Erythroblast (primary cell): ENCODE data around the gene STAC3.

ENCODE experiments used
- GATA1 ChIP-seq: IDR thresholded peaks from 2 replicates; pipeline ENCODE4 v1.6.1; 2011; ENCODE audit warnings: low read depth, mild to moderate bottlenecking, control low read depth, low read length, moderate library complexity
- POLR2A ChIP-seq: IDR thresholded peaks from 2 replicates; pipeline ENCODE4 v1.6.1; 2011; ENCODE audit warnings: mild to moderate bottlenecking, low read length

GRCh38 chr12:57299514-57300016 lies 48.6 kb upstream of the STAC3 start:
- TF ChIP-seq POLR2A, result no peak
- no peak for TF ChIP-seq GATA1
